ENCODE measurements around the gene CYTL1.

GRCh38 chr4:5039800-5040199 is 20.5 kb upstream of the CYTL1 start:
- TF ChIP-seq, protein P1, sequence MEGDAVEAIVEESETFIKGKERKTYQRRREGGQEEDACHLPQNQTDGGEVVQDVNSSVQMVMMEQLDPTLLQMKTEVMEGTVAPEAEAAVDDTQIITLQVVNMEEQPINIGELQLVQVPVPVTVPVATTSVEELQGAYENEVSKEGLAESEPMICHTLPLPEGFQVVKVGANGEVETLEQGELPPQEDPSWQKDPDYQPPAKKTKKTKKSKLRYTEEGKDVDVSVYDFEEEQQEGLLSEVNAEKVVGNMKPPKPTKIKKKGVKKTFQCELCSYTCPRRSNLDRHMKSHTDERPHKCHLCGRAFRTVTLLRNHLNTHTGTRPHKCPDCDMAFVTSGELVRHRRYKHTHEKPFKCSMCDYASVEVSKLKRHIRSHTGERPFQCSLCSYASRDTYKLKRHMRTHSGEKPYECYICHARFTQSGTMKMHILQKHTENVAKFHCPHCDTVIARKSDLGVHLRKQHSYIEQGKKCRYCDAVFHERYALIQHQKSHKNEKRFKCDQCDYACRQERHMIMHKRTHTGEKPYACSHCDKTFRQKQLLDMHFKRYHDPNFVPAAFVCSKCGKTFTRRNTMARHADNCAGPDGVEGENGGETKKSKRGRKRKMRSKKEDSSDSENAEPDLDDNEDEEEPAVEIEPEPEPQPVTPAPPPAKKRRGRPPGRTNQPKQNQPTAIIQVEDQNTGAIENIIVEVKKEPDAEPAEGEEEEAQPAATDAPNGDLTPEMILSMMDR (conservative IDR thresholded peaks at IDR 0.05): no peak
- TF ChIP-seq EZH2 (IDR thresholded peaks at IDR 0.05; ENCODE audit: low read depth): no peak

All from PC-9 (cell line).